ENCODE results near the gene LPP. TPM values are rescaled to one million over a fixed set of nuclear protein-coding genes. Genes with fewer than 3 reads are reported as not detected.

LPP gene
- total and polyA plus RNA-seq, 9 of the 15 experiments (the other 6 are each of a cell fraction or from before 2014, with no cell fraction given): 0.07 to 0.18 TPM; not detected in 7

- in situ Hi-C loops (cut with MboI): no loop called here
- H3K4me1 ChIP-seq (replicated peaks in 1 of 2; ENCODE audit: control insufficient read depth in 2 of 2, insufficient read depth in 2 of 2, low read length in 2 of 2): no peaks in the 10 kb centered on the region
Observed at GRCh38 chr3:188166441-188166840, 12.5 kb downstream of the LPP start.

More at GRCh38 chr3:188166441-188166840, 12.5 kb downstream of the LPP start:
- POLR2A ChIA-PET: no interaction called here
- intact Hi-C loops (cut with micrococcal nuclease): no loop called here
- FAIRE-seq (no peak), ATAC-seq (no peak), DNase-seq (ENCODE audit: extremely low read depth in 1 of 4, low spot score in 3 of 4) (no peak)
- Histone ChIP-seq H3K79me2 (ENCODE audit: control insufficient read depth, insufficient read depth, low read length) (no peaks in the 10 kb centered on the region), H3K9me3 (replicated peaks; ENCODE audit: control insufficient read depth, insufficient read depth, low read depth, low read length) (no peaks in the 10 kb centered on the region), H3K27me3 (ENCODE audit: control insufficient read depth in 2 of 2, insufficient read depth in 2 of 2, low read length in 2 of 2) (no peaks in the 10 kb centered on the region; a peak in 1 of 5 replicates), H3K4me2 (ENCODE audit: insufficient read depth, low read length) (no peak overlapping the region), H3K27ac (ENCODE audit: extremely low read depth, low read depth, low read length) (no peak overlapping the region), H4K20me1 (replicated peaks; ENCODE audit: control insufficient read depth, insufficient read depth, low read length) (no peaks in the 10 kb centered on the region), H2AFZ (ENCODE audit: low read depth, low read length) (no peak overlapping the region), H3K9me1 (ENCODE audit: control insufficient read depth, insufficient read depth, low read length) (no peaks in the 10 kb centered on the region), H3K9ac (ENCODE audit: insufficient read depth in 1 of 2, low read depth in 2 of 2, low read length in 2 of 2) (no peak overlapping the region), H3K36me3 (ENCODE audit: control insufficient read depth, insufficient read depth, low read length) (no peaks in the 10 kb centered on the region), H3K4me3 (no peak overlapping the region)
- no TSS peak for BruUV-seq (replicated peaks)
- TF ChIP-seq SMARCA4 (IDR thresholded peaks at IDR 0.05) (no peak), BCL6 (CRISPR knock-in tag; IDR thresholded peaks at IDR 0.05) (no peak), ZNF639 (CRISPR knock-in tag; conservative IDR thresholded peaks at IDR 0.05 in 1 of 2, IDR thresholded peaks at IDR 0.05 in 1 of 2) (no peak), TAF1 (IDR thresholded peaks at IDR 0.05; ENCODE audit: control insufficient read depth, extremely low read depth, insufficient read depth, low read length, severe bottlenecking) (no peak), NR1H2 (CRISPR knock-in tag; IDR thresholded peaks at IDR 0.05) (no peak), ZNF184 (CRISPR knock-in tag; IDR thresholded peaks at IDR 0.05) (no peak), TBP (optimal IDR thresholded peaks at IDR 0.05; ENCODE audit: low read depth, low read length) (no peak), CBX5 (IDR thresholded peaks at IDR 0.05; ENCODE audit: borderline replicate concordance, low read depth) (no peak)
- WGBS (ENCODE audit: insufficient coverage, low coverage, missing lambda C conversion rate): 0% methylated on average over 3 of the region's 3 CpGs
- CTCF ChIA-PET (ENCODE audit: low intra/inter-chr PET ratio): no interaction called here

Data from K562 (cell line).